ENCODE data around the gene CYP27B1.

The CYP27B1 gene

DNA sequence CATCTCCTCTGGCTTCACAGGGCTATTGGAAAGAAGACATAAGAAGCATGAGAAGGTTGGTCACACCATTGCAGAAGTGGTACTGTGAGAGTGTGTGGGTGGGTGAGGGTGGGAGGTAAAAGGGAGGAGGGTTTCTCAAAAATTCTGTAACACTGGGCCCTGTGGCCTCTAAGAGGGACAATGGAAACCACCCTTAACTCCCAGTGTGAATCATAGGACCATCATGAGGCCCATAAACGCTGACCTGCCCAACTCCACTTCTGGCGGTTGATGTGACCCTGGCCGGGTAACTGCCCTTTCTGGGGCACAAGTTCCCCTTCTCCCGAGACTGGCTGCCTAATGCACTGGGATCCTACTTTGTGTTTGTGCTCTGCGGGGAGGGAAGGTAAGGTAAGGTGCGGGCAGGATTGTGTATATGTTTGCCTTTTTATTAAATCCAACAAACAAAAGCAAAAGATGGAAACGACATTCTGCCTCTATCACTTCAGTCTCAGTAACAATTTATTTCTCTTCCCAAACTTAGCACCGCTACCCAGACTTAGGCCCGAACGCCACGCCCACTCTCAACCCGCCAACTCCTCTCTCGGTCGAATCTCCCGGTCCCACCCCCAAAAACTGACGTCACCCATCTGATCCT, 4.5 kb upstream of the CYP27B1 start:
- DNase-seq (ENCODE audit: low read depth) = peak; percentile 70

DNA sequence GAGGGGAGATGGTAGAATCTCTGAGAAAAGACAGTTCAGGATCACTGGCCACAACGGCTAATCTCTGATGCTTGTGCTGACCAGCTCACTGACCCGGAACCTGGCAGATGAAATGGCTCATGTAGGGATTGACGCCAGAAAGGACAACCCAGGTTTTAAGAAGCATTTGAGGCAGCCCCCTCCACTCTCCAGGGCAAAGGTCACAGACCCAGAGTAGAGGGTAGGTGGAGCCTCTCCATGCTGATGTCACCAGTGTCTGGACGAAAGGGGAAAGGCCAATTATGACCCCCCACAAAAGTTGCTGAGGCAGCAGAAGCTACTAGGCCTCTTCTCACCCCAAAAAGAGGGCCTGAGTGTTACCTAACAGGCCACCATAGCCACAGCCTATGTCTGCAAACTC, 3.9 kb upstream of the CYP27B1 start:
- DNase-seq (ENCODE audit: low read depth) = no peak
- H3K4me3 ChIP-seq (ENCODE audit: low read depth, low read length) = no peak overlapping the region

More for the DNA sequence above, 4.5 kb upstream of the CYP27B1 start:
- peak overlapping the region; percentile 92 for H3K4me3 ChIP-seq (ENCODE audit: low read depth, low read length)

DNA sequence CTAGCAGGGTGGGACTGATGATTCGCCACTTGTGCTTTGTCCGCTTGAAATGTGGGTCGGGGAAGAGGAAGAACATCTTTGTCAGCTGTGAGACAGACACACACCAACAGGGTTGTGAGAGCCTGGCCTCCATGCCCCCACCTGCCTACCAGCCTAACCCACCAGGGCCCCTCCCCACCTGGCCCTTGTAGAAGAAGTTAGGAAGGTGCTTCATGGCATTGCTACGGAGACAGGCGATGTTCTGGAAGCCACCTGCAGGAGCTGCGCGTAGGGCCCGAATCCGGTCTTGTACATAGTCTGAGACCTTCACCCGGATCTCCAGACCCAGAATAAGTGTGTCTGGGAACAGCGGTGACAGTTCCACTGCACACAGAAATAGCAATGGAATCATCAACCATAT, 2.7 kb upstream of the CYP27B1 start:
- H3K4me3 ChIP-seq (ENCODE audit: low read depth, low read length) = no peak overlapping the region
- DNase-seq (ENCODE audit: low read depth) = no peak

DNA sequence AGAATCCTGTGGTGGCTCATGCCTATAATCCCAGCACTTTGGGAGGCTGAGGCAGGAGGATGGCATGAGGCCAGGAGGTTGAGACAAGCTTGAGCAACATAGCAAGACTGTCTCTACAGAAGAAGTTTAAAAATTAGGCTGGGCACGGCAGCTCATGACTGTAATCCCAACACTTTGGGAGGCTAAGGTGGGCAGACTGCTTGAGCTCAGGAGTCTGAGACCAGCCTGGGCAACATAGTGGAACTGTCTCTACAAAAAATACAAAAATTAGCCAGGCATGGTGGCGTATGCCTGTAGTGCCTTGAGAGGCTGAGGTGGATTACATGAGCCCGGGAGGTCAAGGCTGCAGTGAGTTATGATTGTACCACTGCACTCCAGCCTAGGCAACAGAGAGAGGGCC, 998 bp upstream of the CYP27B1 start:
- no peak overlapping the region for H3K4me3 ChIP-seq (ENCODE audit: low read depth, low read length)
- DNase-seq (ENCODE audit: low read depth) = no peak

DNA sequence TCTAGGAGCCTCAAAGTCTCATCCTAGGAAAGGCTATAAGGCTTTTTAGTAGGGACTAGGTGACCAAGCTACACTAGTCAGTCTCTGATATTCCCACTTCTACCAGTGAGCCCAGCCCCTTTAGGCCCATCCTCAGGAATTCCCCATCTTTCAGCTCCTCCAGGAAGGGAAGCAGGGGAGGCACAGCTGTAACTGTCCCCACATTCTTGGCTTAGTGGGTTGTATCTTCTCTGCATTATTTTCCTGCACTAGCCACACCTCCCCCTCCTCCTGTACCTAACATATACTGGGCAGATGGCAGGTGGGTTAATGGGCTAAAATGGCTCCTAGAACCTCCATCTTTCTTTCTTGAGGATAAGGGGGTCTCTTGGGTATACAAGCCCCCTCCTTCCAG, 424 bp upstream of the CYP27B1 start:
- DNase-seq (ENCODE audit: low read depth) = no peak
- no peak overlapping the region for H3K4me3 ChIP-seq (ENCODE audit: low read depth, low read length)

- DNase-seq (ENCODE audit: low read depth) = no peak
These were observed 997 bp downstream of the CYP27B1 start for GRCh38 chr12:57765698-57766463.

DNA sequence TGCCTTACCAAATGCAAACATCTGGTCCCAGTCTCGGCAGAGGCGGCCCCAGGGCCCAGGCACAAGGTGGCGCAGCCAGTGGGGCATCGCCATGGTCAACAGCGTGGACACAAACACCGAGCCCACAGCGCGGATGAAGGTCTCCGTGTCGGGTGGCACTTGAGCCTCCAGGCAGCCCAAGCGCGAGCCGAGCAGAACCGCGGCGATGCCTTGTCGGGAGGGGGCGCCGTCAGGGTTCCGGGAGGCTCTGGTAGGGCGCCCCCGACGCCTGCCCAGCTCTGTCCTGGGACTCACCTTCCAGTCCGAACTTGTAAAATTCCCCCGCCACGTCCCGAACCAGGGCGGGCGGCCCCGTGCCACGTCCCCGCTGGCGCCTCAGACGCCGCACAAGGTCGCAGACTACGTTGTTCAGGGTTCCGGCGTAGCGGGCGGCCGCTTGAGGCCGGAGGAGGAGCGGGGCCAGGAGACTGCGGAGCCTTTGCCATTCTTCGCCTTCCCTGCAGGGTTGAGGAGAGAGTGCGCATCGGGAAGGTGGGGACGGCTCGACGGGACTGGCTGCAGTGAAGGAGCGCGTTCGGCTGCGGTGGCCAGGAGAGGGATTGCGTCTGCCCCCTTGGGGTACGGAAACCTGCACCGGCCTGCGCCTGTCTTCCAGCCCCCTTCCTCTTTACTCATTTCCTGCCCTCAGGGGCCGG, 1.7 kb downstream of the CYP27B1 start:
- peak overlapping the region; percentile 32 for H3K4me3 ChIP-seq (ENCODE audit: low read depth, low read length)
- no peak for DNase-seq (ENCODE audit: low read depth)

More at GRCh38 chr12:57765698-57766463, 997 bp downstream of the CYP27B1 start:
- H3K4me3 ChIP-seq (ENCODE audit: low read depth, low read length) = peak overlapping the region; percentile 35

- no peak for DNase-seq (ENCODE audit: low read depth)
- no peak overlapping the region for H3K4me3 ChIP-seq (ENCODE audit: low read depth, low read length)
These were observed 2.2 kb downstream of the CYP27B1 start for GRCh38 chr12:57764662-57765002.

DNA sequence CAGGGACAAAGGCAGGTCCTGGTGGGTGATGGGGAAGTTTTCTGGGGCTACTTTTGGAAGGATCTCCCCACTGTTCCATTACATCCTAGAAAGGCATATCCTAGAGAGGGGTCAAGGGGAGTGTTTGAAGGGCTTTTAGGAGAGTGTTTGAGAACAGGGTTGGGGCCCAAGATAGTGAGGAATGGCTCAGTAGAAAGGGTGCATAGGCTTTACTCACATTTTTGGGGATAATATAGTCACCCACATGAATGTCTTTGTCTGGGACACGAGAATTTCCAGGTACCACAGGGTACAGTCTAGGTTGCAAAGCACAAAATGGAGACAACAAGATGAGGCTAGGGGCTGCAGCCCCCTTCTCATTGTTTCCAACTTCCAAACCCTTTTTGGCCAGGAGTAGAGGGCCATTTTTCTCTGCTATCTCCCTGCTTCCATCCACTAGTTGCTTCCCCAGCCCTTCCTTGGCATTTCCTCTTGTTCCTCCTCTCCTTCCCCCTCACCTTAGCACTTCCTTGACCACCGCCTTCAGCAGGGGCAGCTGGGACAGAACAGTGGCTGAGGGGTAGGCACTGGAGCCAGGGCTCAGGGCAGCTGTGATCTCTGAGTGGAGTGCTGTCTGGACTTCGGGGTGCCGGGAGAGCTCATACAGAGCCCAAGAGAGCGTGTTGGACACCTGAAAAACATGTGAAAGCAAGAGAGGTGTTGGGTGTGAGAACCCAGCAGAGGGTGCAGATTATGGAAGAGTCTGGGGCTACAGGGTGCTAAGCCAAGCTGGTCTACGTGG, 2.8 kb downstream of the CYP27B1 start:
- DNase-seq (ENCODE audit: low read depth) = no peak
- H3K4me3 ChIP-seq (ENCODE audit: low read depth, low read length) = no peak overlapping the region

- no peak overlapping the region for H3K4me3 ChIP-seq (ENCODE audit: low read depth, low read length)
- no peak for DNase-seq (ENCODE audit: low read depth)
These were observed 4.4 kb downstream of the CYP27B1 start for GRCh38 chr12:57762463-57762862.

DNA sequence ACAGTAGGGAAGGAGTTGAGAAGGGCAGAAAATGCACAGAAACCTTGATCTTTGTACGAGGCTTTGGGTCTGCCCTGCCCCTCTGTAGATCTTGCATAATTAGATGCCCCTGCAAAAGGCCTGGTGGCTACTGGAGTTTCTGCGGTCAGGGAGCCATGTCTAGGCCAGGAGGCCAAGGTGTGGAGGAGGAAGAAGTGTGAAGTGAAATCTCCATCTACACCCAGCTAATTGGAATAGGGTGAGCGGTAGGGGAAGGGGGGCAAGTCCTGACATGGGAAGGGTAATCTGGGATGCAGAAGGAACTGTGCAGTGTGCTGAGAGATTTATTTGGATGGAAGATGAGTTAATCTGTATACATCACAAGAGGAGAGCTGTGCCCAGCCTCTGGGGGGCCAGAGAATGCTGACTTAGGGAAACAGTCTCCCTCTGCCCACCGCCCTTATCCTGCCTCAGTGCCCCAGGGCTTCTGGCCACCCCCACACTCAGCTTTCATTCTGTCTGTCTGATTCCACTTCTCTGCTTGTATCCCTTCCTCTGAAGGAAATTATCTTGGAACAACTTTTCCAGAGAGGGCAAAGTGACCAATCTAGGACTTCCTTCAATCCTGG, 5.4 kb downstream of the CYP27B1 start:
- no peak overlapping the region for H3K4me3 ChIP-seq (ENCODE audit: low read depth, low read length)

GRCh38 chr12:57760347-57760982, 6.4 kb downstream of the CYP27B1 start:
- no peak overlapping the region for H3K4me3 ChIP-seq (ENCODE audit: low read depth, low read length)

More for the DNA sequence above, 5.4 kb downstream of the CYP27B1 start:
- DNase-seq (ENCODE audit: low read depth) = no peak

DNA sequence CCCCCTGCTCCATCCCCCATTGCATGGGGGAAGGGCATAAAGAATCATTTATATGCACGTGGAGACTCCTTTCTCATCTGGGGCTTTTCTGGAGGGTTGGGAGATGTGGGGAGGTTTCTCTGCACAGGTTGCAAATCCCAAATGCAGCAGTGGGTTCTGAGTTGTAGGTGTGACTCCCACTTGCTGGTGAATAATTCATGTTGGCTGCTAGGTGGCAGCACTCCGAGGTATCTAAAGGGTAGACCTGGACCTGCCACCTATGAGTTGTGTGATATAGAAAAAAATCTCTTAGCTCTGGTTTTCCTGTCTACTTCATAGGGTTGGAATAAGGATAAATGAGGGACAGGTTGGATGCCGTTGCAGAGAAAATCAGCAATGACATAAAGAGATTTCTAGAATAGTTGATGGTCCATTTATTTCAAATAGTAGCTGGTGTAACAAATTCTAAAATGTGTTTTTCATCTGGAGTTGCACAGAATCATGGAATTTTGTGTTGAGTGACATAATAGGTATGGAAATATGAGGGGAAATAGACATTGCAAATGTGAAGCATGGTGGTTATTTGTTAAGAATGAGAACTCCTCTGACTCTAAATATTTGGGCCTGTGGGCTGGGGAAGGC, 7.4 kb downstream of the CYP27B1 start:
- no peak for DNase-seq (ENCODE audit: low read depth)
- H3K4me3 ChIP-seq (ENCODE audit: low read depth, low read length) = no peak overlapping the region

More at GRCh38 chr12:57760347-57760982, 6.4 kb downstream of the CYP27B1 start:
- DNase-seq (ENCODE audit: low read depth) = no peak

DNA sequence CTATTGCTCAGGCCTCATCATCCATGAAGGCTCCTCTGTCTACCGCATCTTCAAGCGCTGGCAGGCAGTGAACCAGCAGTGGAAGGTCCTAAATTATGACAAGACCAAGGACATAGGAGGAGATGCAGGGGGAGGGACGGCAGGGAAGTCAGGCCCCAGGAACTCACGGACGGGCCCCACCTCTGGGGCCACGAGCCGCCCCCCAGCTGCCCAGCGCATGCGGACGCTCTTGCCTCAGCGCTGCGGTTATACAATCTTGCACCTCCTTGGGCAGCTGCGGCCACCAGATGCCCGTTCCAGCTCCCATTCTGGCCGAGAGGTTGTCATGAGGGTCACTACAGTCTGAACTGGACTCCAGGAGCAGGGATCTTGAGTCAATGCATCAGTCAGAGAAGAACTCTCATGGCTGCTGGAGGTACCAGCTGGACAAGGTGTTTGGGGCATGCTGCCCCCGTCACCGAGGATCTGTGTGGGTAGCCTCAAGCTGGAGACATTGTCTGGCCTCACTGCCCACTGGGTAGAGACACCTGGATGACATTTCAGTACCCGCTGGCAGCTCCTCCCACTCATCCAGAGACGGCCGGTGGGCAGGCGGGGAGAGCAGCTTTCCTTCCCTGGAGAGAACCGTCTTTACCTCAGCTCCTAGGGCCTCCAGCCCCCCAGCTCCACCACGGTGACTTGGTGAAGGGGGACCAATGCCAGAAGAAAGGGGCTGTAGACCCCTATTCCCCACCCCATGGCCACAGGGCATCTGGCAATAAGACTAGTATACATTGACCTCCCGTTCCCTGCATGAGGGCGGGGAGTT, 8.1 kb downstream of the CYP27B1 start:
- H3K4me3 ChIP-seq (ENCODE audit: low read depth, low read length) = no peak overlapping the region
- no peak for DNase-seq (ENCODE audit: low read depth)

DNA sequence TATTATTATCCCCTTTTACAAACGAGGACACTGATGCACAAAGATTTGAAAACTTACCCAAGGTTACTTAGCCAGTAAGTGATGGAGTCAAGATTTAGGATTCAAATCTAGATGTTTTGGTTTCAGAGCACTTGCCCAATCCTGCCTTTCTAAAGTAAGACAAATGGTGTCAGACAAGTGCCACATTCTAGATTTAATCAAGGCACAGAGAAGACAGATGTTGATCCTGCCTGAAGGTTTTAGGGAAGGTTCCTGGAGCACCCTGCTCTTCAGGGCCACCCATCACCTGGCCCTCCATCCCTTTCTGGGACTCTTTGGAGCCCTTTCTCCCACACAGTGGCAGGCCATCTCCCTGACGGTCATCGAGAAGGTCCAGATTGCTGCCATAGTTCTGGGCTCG, 9.1 kb downstream of the CYP27B1 start:
- no peak overlapping the region for H3K4me3 ChIP-seq (ENCODE audit: low read depth, low read length)
- DNase-seq (ENCODE audit: low read depth) = no peak

- no peak for DNase-seq (ENCODE audit: low read depth)
- H3K4me3 ChIP-seq (ENCODE audit: low read depth, low read length) = no peak overlapping the region
These were observed 10.2 kb downstream of the CYP27B1 start for GRCh38 chr12:57756406-57757341.
